ENCODE data around the gene GRHPR. TPM values are rescaled to one million over a fixed set of nuclear protein-coding genes. Genes with fewer than 3 reads are reported as not detected.

GRHPR gene
- total and polyA plus RNA-seq, 10 of the 15 experiments (the other 5 are each of a cell fraction or from before 2014, with no cell fraction given): 52.4 to 194 (median 126) TPM

GRCh38 chr9:37405764-37406380, 16.6 kb upstream of the GRHPR start (continued):
- TF ChIP-seq MAX (IDR thresholded peaks at IDR 0.05; ENCODE audit: low read depth, low read length) (no peak), LARP7 (IDR thresholded peaks at IDR 0.05) (no peak), RAD51 (IDR thresholded peaks at IDR 0.05) (no peak), RELB (IDR thresholded peaks at IDR 0.05; ENCODE audit: low read depth) (no peak), BRCA1 (IDR thresholded peaks at IDR 0.05; ENCODE audit: low read depth, low read length) (no peak), ZNF24 (IDR thresholded peaks at IDR 0.05) (no peak)

- Histone ChIP-seq H3K27me3 (replicated peaks in 1 of 2; ENCODE audit: control insufficient read depth in 2 of 2, insufficient read depth in 2 of 2, low read length in 1 of 2) (no peaks in the 10 kb centered on the region), H3K9me3 (replicated peaks; ENCODE audit: control insufficient read depth, insufficient read depth, low read length) (no peaks in the 10 kb centered on the region), H3K4me1 (ENCODE audit: control insufficient read depth, insufficient read depth, low read length) (peaks cover 70% of the 10 kb centered on the region), H3K4me2 (ENCODE audit: control insufficient read depth, insufficient read depth) (peak overlapping the region; percentile 92), H3K9ac (ENCODE audit: control insufficient read depth, insufficient read depth, low read length) (peak overlapping the region; percentile 91), H3K79me2 (ENCODE audit: control insufficient read depth, insufficient read depth, low read length) (peaks cover 41% of the 10 kb centered on the region), H3K27ac (ENCODE audit: control insufficient read depth, insufficient read depth) (peak overlapping the region; percentile 100), H3K36me3 (ENCODE audit: control insufficient read depth in 2 of 2, insufficient read depth in 2 of 2, low read length in 1 of 2) (no peaks in the 10 kb centered on the region), H2AFZ (ENCODE audit: control insufficient read depth, low read depth, low read length) (peak overlapping the region; percentile 25; the same call in 1 of the 2 replicates), H3K4me3 (peak overlapping the region; percentile 57), H4K20me1 (ENCODE audit: control insufficient read depth, insufficient read depth) (no peaks in the 10 kb centered on the region)
- ChIA-PET SMC1A (ENCODE audit: uncharacterized antibody, unreplicated experiment) (interaction anchor here (0.7 to 4.7 kb wide), 23 partner anchors 9 to 403 kb away, joined by 3 to 23 read pairs (median 5); no protein-coding TSS in a partner anchor), POLR2A (interaction anchor here (0.5 to 15.5 kb wide), 8 partner anchors 10 to 286 kb away, joined by 3 to 212 read pairs (median 4); no protein-coding TSS in a partner anchor), CTCF (interaction anchor here (0.6 to 15.1 kb wide), 31 partner anchors 9 to 676 kb away, joined by 3 to 220 read pairs (median 4); partner anchors contain the start of genes GRHPR and ZCCHC7), RAD21 (ENCODE audit: unreplicated experiment) (interaction anchor here (0.6 to 7.5 kb wide), 18 partner anchors 16 to 486 kb away, joined by 3 to 126 read pairs (median 4); partner anchors contain the start of genes TOMM5 and ZBTB5)
- no TSS peak for BruUV-seq (replicated peaks)
- FAIRE-seq (no peak), ATAC-seq (no peak), DNase-seq (ENCODE audit: low read depth, low spot score) (no peak)
- intact Hi-C loops (cut with micrococcal nuclease; ENCODE audit: unreplicated experiment) (loop anchor here (5.0 to 10.0 kb wide), 2 partner anchors 220 to 532 kb away; no protein-coding TSS in a partner anchor), in situ Hi-C loops (cut with MboI) (no loop called here)
- 97% methylated on average over 11 of the region's 11 CpGs for WGBS (ENCODE audit: insufficient coverage, insufficient replicate concordance, low lambda C conversion rate, missing lambda C conversion rate)
- TF ChIP-seq POLR2A (IDR thresholded peaks at IDR 0.05; ENCODE audit: low read depth, low read length) (peak; percentile 68), CBX3 (IDR thresholded peaks at IDR 0.05; ENCODE audit: borderline replicate concordance, low read depth) (no peak), POLR2AphosphoS5 (IDR thresholded peaks at IDR 0.05; ENCODE audit: low read length) (peak; percentile 45; the same call in 1 of the 2 replicates), NFYB (IDR thresholded peaks at IDR 0.05; ENCODE audit: insufficient read depth, low read depth, low read length) (0 out of 2 replicates have a peak, but pooled peaks have one; percentile 0), RUNX3 (IDR thresholded peaks at IDR 0.05; ENCODE audit: low read length) (no peak), SMAD5 (IDR thresholded peaks at IDR 0.05; ENCODE audit: low read depth) (0 out of 2 replicates have a peak, but pooled peaks have one; percentile 12), MTA3 (IDR thresholded peaks at IDR 0.05; ENCODE audit: borderline replicate concordance, low read length) (no peak)
These were observed 15.7 kb upstream of the GRHPR start for GRCh38 chr9:37406603-37407401.

Measured in GM12878 (cell line).